ENCODE results near the gene HIPK2. TPM values are rescaled to one million over a fixed set of nuclear protein-coding genes. Genes with fewer than 3 reads are reported as not detected.

HIPK2 gene
- total RNA-seq, 1 donor from 2014 or later: 75.8 TPM

GRCh38 chr7:139648391-139648861, 129.4 kb downstream of the HIPK2 start:
- Mint-ChIP-seq H3K36me3 (peaks cover 3% of the 10 kb centered on the region), H3K9me3 (no peaks in the 10 kb centered on the region), H3K4me3 (no peak overlapping the region), H3K27me3 (ENCODE audit: low read depth) (no peaks in the 10 kb centered on the region), H3K4me1 (peaks cover 30% of the 10 kb centered on the region), H3K27ac (peak overlapping the region; percentile 22)
- no peak for DNase-seq (ENCODE audit: low spot score in 2 of 2, unreplicated experiment in 2 of 2)
- TF ChIP-seq, protein P1, sequence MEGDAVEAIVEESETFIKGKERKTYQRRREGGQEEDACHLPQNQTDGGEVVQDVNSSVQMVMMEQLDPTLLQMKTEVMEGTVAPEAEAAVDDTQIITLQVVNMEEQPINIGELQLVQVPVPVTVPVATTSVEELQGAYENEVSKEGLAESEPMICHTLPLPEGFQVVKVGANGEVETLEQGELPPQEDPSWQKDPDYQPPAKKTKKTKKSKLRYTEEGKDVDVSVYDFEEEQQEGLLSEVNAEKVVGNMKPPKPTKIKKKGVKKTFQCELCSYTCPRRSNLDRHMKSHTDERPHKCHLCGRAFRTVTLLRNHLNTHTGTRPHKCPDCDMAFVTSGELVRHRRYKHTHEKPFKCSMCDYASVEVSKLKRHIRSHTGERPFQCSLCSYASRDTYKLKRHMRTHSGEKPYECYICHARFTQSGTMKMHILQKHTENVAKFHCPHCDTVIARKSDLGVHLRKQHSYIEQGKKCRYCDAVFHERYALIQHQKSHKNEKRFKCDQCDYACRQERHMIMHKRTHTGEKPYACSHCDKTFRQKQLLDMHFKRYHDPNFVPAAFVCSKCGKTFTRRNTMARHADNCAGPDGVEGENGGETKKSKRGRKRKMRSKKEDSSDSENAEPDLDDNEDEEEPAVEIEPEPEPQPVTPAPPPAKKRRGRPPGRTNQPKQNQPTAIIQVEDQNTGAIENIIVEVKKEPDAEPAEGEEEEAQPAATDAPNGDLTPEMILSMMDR (IDR thresholded peaks at IDR 0.05; ENCODE audit: unreplicated experiment): no peak

- peaks cover 3% of the 10 kb centered on the region for H3K36me3 Mint-ChIP-seq
- no peak overlapping the region for H3K4me3 Mint-ChIP-seq
- no peaks in the 10 kb centered on the region for H3K9me3 Mint-ChIP-seq
- H3K4me1 Mint-ChIP-seq: peaks cover 30% of the 10 kb centered on the region
- DNase-seq (ENCODE audit: low spot score in 2 of 2, unreplicated experiment in 2 of 2): no peak
- TF ChIP-seq, protein P1 (IDR thresholded peaks at IDR 0.05; ENCODE audit: unreplicated experiment): no peak
- H3K27me3 Mint-ChIP-seq (ENCODE audit: low read depth): no peaks in the 10 kb centered on the region
- no peak overlapping the region for H3K27ac Mint-ChIP-seq
These were observed 129.9 kb downstream of the HIPK2 start for GRCh38 chr7:139647814-139648390.

DNA sequence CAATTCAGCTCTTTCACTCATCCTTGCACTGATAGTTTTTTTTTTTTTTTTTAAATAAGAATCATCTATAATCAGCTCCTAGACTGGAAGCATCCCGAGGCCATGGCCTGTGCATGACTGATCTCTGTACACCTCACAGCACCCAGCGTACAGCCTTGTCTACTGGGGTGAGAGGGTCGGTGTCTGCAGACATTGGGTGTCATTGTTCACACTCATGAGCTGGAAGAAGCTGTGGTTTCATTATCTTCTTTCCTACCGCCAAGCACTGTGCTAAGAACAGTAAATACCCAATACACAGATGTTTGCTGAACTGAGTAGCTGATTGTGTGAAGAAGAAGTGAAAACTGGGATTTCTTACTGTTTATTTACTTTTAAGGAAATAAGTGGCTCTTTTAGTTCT, 130.7 kb downstream of the HIPK2 start:
- Mint-ChIP-seq H3K27ac (no peak overlapping the region), H3K4me3 (no peak overlapping the region), H3K9me3 (no peaks in the 10 kb centered on the region), H3K27me3 (ENCODE audit: low read depth) (no peaks in the 10 kb centered on the region), H3K36me3 (no peaks in the 10 kb centered on the region), H3K4me1 (peaks cover 26% of the 10 kb centered on the region)
- TF ChIP-seq, protein P1 (IDR thresholded peaks at IDR 0.05; ENCODE audit: unreplicated experiment): no peak
- DNase-seq (ENCODE audit: low spot score in 2 of 2, unreplicated experiment in 2 of 2): no peak

GRCh38 chr7:139646566-139646965, 131.2 kb downstream of the HIPK2 start:
- Mint-ChIP-seq H3K27me3 (ENCODE audit: low read depth) (no peaks in the 10 kb centered on the region), H3K4me3 (no peak overlapping the region), H3K36me3 (no peaks in the 10 kb centered on the region), H3K27ac (no peak overlapping the region), H3K9me3 (no peaks in the 10 kb centered on the region), H3K4me1 (peaks cover 23% of the 10 kb centered on the region)
- no peak for DNase-seq (ENCODE audit: low spot score in 2 of 2, unreplicated experiment in 2 of 2)
- TF ChIP-seq, protein P1 (IDR thresholded peaks at IDR 0.05; ENCODE audit: unreplicated experiment): no peak

GRCh38 chr7:139645572-139646523, 131.9 kb downstream of the HIPK2 start:
- no peaks in the 10 kb centered on the region for H3K27me3 Mint-ChIP-seq (ENCODE audit: low read depth)
- peaks cover 17% of the 10 kb centered on the region for H3K4me1 Mint-ChIP-seq
- H3K27ac Mint-ChIP-seq: no peak overlapping the region
- H3K9me3 Mint-ChIP-seq: no peaks in the 10 kb centered on the region
- H3K4me3 Mint-ChIP-seq: no peak overlapping the region
- DNase-seq (ENCODE audit: low spot score in 2 of 2, unreplicated experiment in 2 of 2): peak; percentile 73 to 86
- TF ChIP-seq, protein P1 (IDR thresholded peaks at IDR 0.05; ENCODE audit: unreplicated experiment): peak; percentile 93
- H3K36me3 Mint-ChIP-seq: no peaks in the 10 kb centered on the region

All from mesothelial cell of epicardium (in vitro differentiated cells).